Activated CD8-positive, alpha-beta memory T cell treated with anti-CD3 and anti-CD28 coated beads, Interleukin-2, amount 10 ng/mL, durations not matched to agents 7 days and 5 days (primary cell): ENCODE data around the gene C1orf159. TPM values are rescaled to one million over a fixed set of nuclear protein-coding genes. Genes with fewer than 3 reads are reported as not detected.
"Not testable (repeated sequence)": the region's sequence is repeated elsewhere in the genome, so short reads cannot be mapped to it uniquely, and the experiment has no call there.

Source experiments
- ATAC-seq: fragments of 150-1000 bp; cut with Tn5 transposase; one replicate; pipeline ENCODE4 v1.10.0; 2021; ENCODE audit warnings: moderate library complexity
- CTCF ChIA-PET: fragments of 350-600 bp; sonication (Branson Sonifier 250); formaldehyde crosslinking; loops from one replicate; lab custom pipeline; 2021; ENCODE audit warnings: antibody characterized with exemption; lab: Charles Lee
- DNase-seq: peaks from one replicate; pipeline ENCODE4 v3.0.0-alpha.2; 2020
- H3K27ac Mint-ChIP-seq: one replicate; pipeline ENCODE4 v1.8.0; 2021; ENCODE audit warnings: mild to moderate bottlenecking, mixed read lengths
- H3K27me3 Mint-ChIP-seq: one replicate; pipeline ENCODE4 v1.8.0; 2021; ENCODE audit warnings: mixed read lengths
- H3K36me3 Mint-ChIP-seq: one replicate; pipeline ENCODE4 v1.8.0; 2021; ENCODE audit warnings: mild to moderate bottlenecking, mixed read lengths
- H3K4me1 Mint-ChIP-seq: one replicate; pipeline ENCODE4 v1.8.0; 2021; ENCODE audit warnings: mixed read lengths
- H3K4me3 Mint-ChIP-seq: one replicate; pipeline ENCODE4 v1.8.0; 2021; ENCODE audit warnings: mild to moderate bottlenecking, moderate library complexity, mixed read lengths
- H3K9me3 Mint-ChIP-seq: one replicate; pipeline ENCODE4 v1.8.0; 2022; ENCODE audit warnings: low read depth, mixed read lengths
- total RNA-seq, 2 experiments: library from RNA; stranded (reverse); gene quantifications; one replicate each; pipeline ENCODE4 v1.2.3, GENCODE V29; 2021

The C1orf159 gene
- total RNA-seq, 2 experiments from 2014 or later: 22.9 to 23.6 TPM

- Mint-ChIP-seq H3K27me3 (peaks cover 7% of the 10 kb centered on the region), H3K27ac (peak overlapping the region; percentile 81), H3K4me3 (peak overlapping the region; percentile 70), H3K9me3 (no peaks in the 10 kb centered on the region), H3K36me3 (peaks cover 2% of the 10 kb centered on the region), H3K4me1 (peaks cover 45% of the 10 kb centered on the region)
- CTCF ChIA-PET: interaction anchor here (0.7 to 7.5 kb wide), 27 partner anchors 10 to 442 kb away, joined by 3 to 93 read pairs (median 5); partner anchors contain the start of genes ISG15 and PERM1
- no peak for DNase-seq
- no peak for ATAC-seq
These were observed 52.5 kb downstream of the C1orf159 start for GRCh38 chr1:1063261-1063944.

- ATAC-seq (no peak), DNase-seq (no peak)
- Mint-ChIP-seq H3K27ac (peak overlapping the region; percentile 81), H3K4me3 (peak overlapping the region; percentile 70), H3K27me3 (peaks cover 15% of the 10 kb centered on the region), H3K36me3 (peaks cover 2% of the 10 kb centered on the region), H3K9me3 (no peaks in the 10 kb centered on the region), H3K4me1 (peaks cover 45% of the 10 kb centered on the region)
- CTCF ChIA-PET: interaction anchor here (1.0 to 7.5 kb wide), 11 partner anchors 24 to 308 kb away, joined by 3 to 93 read pairs (median 8); partner anchors contain the start of gene PERM1
These were observed 53.3 kb downstream of the C1orf159 start for GRCh38 chr1:1062348-1063163.

- Mint-ChIP-seq H3K4me3 (peak overlapping the region; percentile 70), H3K4me1 (peaks cover 43% of the 10 kb centered on the region), H3K27ac (peak overlapping the region; percentile 81)
These were observed 54.1 kb downstream of the C1orf159 start for GRCh38 chr1:1061682-1062345.

GRCh38 chr1:1060281-1061000, 55.4 kb downstream of the C1orf159 start:
- no peak overlapping the region for H3K27ac Mint-ChIP-seq
- ATAC-seq (no peak), DNase-seq (no peak)
- peaks cover 2% of the 10 kb centered on the region for H3K36me3 Mint-ChIP-seq
- CTCF ChIA-PET: interaction anchor here (1.0 to 7.5 kb wide), 8 partner anchors 13 to 77 kb away, joined by 3 to 93 read pairs (median 6); partner anchors contain the start of gene AGRN
- H3K4me3 Mint-ChIP-seq: peak overlapping the region; percentile 75
- no peaks in the 10 kb centered on the region for H3K9me3 Mint-ChIP-seq
- H3K4me1 Mint-ChIP-seq: peaks cover 41% of the 10 kb centered on the region
- peaks cover 20% of the 10 kb centered on the region for H3K27me3 Mint-ChIP-seq

More at GRCh38 chr1:1061682-1062345, 54.1 kb downstream of the C1orf159 start:
- ATAC-seq (no peak), DNase-seq (no peak)
- H3K27me3 Mint-ChIP-seq: peaks cover 20% of the 10 kb centered on the region
- CTCF ChIA-PET: interaction anchor here (1.0 to 7.5 kb wide), 7 partner anchors 23 to 79 kb away, joined by 3 to 93 read pairs (median 14); partner anchors contain the start of gene PERM1
- H3K36me3 Mint-ChIP-seq: peaks cover 2% of the 10 kb centered on the region
- H3K9me3 Mint-ChIP-seq: no peaks in the 10 kb centered on the region

DNA sequence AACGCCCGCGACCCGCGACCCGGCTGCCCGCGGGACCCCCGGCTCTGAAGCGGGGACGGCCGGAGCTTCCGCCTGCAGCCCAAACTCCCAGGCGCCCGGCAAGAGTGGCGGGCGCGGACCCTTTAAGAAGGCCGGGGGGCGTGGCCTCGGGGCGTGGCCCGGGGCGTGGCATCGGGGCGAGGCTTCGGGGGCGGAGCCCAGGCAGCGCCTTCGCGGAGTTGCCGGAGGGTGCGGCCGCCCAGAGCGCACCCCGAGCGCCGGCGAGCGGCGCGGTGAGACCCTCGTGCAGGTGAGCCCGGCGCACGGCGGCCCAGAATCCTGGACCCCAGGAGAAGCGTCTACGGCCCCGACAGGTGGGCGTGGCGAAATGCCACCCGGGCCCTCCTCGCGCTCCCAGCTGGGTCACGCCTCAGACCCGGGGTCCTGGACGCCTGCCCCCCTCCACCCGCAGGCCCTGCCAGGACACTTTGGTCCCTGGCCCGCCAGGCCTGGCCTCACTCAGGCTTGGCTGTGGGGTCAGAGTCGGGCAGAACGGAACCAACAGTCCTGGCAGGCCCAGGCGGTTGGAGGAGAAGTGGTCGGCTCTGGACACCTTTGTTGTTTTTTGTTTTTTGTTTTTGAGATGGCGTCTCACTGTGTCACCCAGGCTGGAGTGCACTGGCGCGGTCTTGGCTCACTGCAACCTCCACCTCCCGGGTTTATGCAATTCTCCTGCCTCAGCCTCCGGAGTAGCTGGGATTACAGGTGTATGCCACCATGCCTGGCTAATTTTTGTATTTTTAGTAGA, 56.2 kb downstream of the C1orf159 start:
- CTCF ChIA-PET: interaction anchor here (0.7 to 7.5 kb wide), 13 partner anchors 9 to 316 kb away, joined by 3 to 93 read pairs (median 4); partner anchors contain the start of genes AGRN and AURKAIP1
- peak overlapping the region; percentile 75 for H3K4me3 Mint-ChIP-seq
- H3K36me3 Mint-ChIP-seq: peaks cover 2% of the 10 kb centered on the region
- H3K9me3 Mint-ChIP-seq: no peaks in the 10 kb centered on the region
- peak; percentile 73 for ATAC-seq
- H3K27ac Mint-ChIP-seq: no peak overlapping the region
- peaks cover 20% of the 10 kb centered on the region for H3K27me3 Mint-ChIP-seq
- H3K4me1 Mint-ChIP-seq: peaks cover 39% of the 10 kb centered on the region
- DNase-seq: peak; percentile 95

- DNase-seq (peak; percentile 75), ATAC-seq (peak; percentile 52)
- H3K4me1 Mint-ChIP-seq: peaks cover 35% of the 10 kb centered on the region
- H3K9me3 Mint-ChIP-seq: no peaks in the 10 kb centered on the region
- H3K4me3 Mint-ChIP-seq: peak overlapping the region; percentile 75
- H3K27ac Mint-ChIP-seq: peak overlapping the region; percentile 46
- H3K27me3 Mint-ChIP-seq: peaks cover 20% of the 10 kb centered on the region
- CTCF ChIA-PET: interaction anchor here (0.7 to 7.5 kb wide), 15 partner anchors 9 to 316 kb away, joined by 3 to 93 read pairs (median 4); partner anchors contain the start of genes AGRN and AURKAIP1
- peaks cover 2% of the 10 kb centered on the region for H3K36me3 Mint-ChIP-seq
These were observed 56.9 kb downstream of the C1orf159 start for GRCh38 chr1:1058921-1059493.

GRCh38 chr1:1058088-1058905, 57.6 kb downstream of the C1orf159 start:
- DNase-seq (no peak), ATAC-seq (no peak)
- peak overlapping the region; percentile 75 for H3K4me3 Mint-ChIP-seq
- peaks cover 30% of the 10 kb centered on the region for H3K4me1 Mint-ChIP-seq
- peaks cover 2% of the 10 kb centered on the region for H3K36me3 Mint-ChIP-seq
- peaks cover 20% of the 10 kb centered on the region for H3K27me3 Mint-ChIP-seq
- CTCF ChIA-PET: interaction anchor here (0.8 to 7.5 kb wide), 12 partner anchors 10 to 317 kb away, joined by 3 to 93 read pairs (median 4); partner anchors contain the start of genes AGRN and AURKAIP1
- peak overlapping the region; percentile 46 for H3K27ac Mint-ChIP-seq
- H3K9me3 Mint-ChIP-seq: no peaks in the 10 kb centered on the region

DNA sequence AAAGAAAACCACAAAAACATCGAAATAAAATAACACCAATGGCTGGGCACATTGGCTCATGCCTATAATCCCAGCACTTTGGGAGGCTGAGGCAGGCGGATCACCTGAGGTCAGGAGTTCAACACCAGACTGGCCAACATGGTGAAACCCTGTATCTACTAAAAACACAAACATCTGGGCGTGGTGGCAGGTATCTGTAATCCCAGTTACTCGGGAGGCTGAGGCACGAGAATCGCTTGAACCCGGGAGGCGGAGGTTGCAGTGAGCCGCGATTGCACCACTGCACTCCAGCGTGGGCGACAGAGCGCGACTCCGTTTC, 58.2 kb downstream of the C1orf159 start:
- ATAC-seq, H3K4me3 Mint-ChIP-seq, DNase-seq, H3K9me3 Mint-ChIP-seq, H3K27ac Mint-ChIP-seq, H3K36me3 Mint-ChIP-seq: not testable (repeated sequence)
- H3K27me3 Mint-ChIP-seq: peaks cover 20% of the 10 kb centered on the region
- CTCF ChIA-PET: interaction anchor here (2.4 to 7.5 kb wide), 3 partner anchors 19 to 65 kb away, joined by 8 to 93 read pairs (median 15); no protein-coding TSS in a partner anchor
- peaks cover 24% of the 10 kb centered on the region for H3K4me1 Mint-ChIP-seq

DNA sequence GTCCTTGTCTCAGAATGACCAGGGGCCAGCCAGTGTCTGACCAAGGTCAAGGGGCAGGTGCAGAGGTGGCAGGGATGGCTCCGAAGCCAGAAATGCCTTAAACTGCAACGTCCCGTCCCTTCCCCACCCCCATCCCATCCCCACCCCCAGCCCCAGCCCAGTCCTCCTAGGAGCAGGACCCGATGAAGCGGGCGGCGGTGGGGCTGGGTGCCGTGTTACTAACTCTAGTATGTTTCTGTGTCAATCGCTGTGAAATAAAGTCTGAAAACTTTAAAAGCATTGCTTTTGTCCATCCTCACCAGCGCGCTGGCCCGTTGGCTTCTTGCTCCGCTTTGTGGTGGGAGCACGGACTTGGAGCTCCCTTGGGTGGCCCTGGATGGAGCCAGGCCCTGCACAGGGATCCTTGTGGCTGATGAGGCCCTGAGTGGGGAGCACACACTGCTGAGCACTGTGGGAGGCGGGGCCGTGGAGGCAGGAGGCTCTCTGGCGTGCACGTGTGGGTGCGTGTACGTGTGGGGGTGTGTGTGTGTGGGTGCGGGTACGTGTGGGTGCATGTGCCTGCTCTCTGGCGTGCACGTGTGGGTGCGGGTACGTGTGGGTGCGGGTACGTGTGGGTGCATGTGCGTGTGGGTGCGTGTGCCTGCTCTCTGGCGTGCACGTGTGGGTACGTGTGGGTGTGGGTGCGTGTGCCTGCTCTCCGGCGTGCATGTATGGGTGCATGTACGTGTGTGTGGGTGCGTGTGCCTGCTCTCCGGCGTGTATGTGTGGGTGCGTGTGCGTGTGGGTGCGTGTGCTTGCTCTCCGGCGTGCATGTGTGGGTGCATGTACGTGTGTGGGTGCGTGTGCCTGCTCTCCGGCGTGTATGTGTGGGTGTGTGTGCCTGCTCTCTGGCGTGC, 59.8 kb downstream of the C1orf159 start:
- Mint-ChIP-seq H3K4me3 (no peak overlapping the region), H3K27me3 (peaks cover 20% of the 10 kb centered on the region), H3K4me1 (peaks cover 17% of the 10 kb centered on the region), H3K9me3 (peaks cover 5% of the 10 kb centered on the region), H3K27ac (no peak overlapping the region), H3K36me3 (peaks cover 5% of the 10 kb centered on the region)
- DNase-seq (no peak), ATAC-seq (no peak)
- CTCF ChIA-PET: interaction anchor here (1.0 kb wide), 1 partner anchor 11 kb away, joined by 3 read pairs; no protein-coding TSS in a partner anchor

- no peak for DNase-seq
- CTCF ChIA-PET: no interaction called here
- Mint-ChIP-seq H3K9me3 (peaks cover 5% of the 10 kb centered on the region), H3K36me3 (peaks cover 4% of the 10 kb centered on the region), H3K27ac (no peak overlapping the region), H3K4me1 (peaks cover 9% of the 10 kb centered on the region), H3K4me3 (no peak overlapping the region), H3K27me3 (peaks cover 20% of the 10 kb centered on the region)
- no peak for ATAC-seq
These were observed 60.9 kb downstream of the C1orf159 start for GRCh38 chr1:1054971-1055370.
